Right atrium auricular region (tissue), 2 donors: ENCODE results near the gene PTRHD1. TPM values are rescaled to one million over a fixed set of nuclear protein-coding genes. Genes with fewer than 3 reads are reported as not detected.

Source experiments
- DNase-seq: peaks from one replicate; pipeline ENCODE4 v3.0.0-alpha.2; 2019; ENCODE audit warnings: low spot score
- H3K27ac ChIP-seq, 2 donors: fragments of 200-600 bp; sonication (generic); 1 replicate in 1 of 2; 2 replicates in 1 of 2; pipeline ENCODE4 v1.5.1; 2016 to 2019
- H3K27me3 ChIP-seq, 2 donors: fragments of 200-600 bp; sonication (generic); one replicate each; pipeline versions ENCODE4 v1.5.1 to v1.6.0; 2017 to 2019
- H3K36me3 ChIP-seq: fragments of 200-600 bp; sonication (generic); one replicate; pipeline ENCODE4 v1.5.1; 2016
- H3K4me1 ChIP-seq, 2 donors: fragments of 200-600 bp; sonication (generic); one replicate each; pipeline versions ENCODE4 v1.5.1 to v1.6.0; 2017 to 2019
- H3K4me3 ChIP-seq, 2 donors: fragments of 200-600 bp; sonication (generic); 1 replicate in 1 of 2; 2 replicates in 1 of 2; pipeline ENCODE4 v1.5.1; 2017 to 2019; ENCODE audit warnings: mild to moderate bottlenecking in 1 of 2, moderate library complexity in 1 of 2
- H3K9me3 ChIP-seq, 2 donors: fragments of 200-600 bp; sonication (generic); one replicate each; pipeline ENCODE4 v1.5.1; 2019
- total RNA-seq, 2 donors: library from RNA; depleted of rRNA; stranded (reverse); fragments of >200 nt; gene quantifications; one replicate each; pipeline ENCODE4 v1.1.0, GENCODE V29; 2016
- TF ChIP-seq, protein P1 (sequence below), 2 donors: fragments of 200-600 bp; sonication (generic); IDR thresholded peaks; one replicate each; pipeline ENCODE4 v1.5.1; 2019; ENCODE audit warnings: antibody characterized with exemption in 2 of 2

PTRHD1 gene
- total RNA-seq, 2 donors from 2014 or later = 12.8 to 17.7 TPM

DNA sequence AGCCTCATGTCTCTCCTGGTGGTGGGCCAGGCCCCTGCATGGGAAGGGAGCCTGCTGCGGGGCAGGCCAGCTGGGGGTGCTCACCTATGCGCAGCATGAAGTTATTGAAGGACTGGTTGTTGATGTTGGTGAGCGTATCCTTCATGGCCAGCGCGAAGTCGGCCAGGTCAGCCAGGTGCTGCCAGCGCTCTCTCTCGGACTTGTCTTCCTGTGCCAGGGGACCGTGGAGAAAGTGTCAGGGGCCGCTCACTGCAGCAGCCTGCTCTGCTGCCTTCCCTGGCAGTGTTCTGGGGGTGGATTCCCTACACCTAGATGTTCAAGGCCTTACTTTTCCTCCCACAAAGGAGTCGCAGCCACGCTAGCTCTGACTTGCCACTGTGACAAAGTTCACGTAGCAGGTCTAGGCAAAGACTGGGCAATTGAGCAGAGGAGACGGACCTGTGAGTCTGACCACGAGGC lies 28.3 kb upstream of the PTRHD1 start:
- H3K27ac ChIP-seq = no peak overlapping the region
- H3K27me3 ChIP-seq = no peaks in the 10 kb centered on the region
- H3K36me3 ChIP-seq = peaks cover 10% of the 10 kb centered on the region
- peaks cover 0 to 4% of the 10 kb centered on the region in 2 donors for H3K4me1 ChIP-seq
- no peak overlapping the region for H3K4me3 ChIP-seq
- no peaks in the 10 kb centered on the region for H3K9me3 ChIP-seq
- TF ChIP-seq, protein P1, sequence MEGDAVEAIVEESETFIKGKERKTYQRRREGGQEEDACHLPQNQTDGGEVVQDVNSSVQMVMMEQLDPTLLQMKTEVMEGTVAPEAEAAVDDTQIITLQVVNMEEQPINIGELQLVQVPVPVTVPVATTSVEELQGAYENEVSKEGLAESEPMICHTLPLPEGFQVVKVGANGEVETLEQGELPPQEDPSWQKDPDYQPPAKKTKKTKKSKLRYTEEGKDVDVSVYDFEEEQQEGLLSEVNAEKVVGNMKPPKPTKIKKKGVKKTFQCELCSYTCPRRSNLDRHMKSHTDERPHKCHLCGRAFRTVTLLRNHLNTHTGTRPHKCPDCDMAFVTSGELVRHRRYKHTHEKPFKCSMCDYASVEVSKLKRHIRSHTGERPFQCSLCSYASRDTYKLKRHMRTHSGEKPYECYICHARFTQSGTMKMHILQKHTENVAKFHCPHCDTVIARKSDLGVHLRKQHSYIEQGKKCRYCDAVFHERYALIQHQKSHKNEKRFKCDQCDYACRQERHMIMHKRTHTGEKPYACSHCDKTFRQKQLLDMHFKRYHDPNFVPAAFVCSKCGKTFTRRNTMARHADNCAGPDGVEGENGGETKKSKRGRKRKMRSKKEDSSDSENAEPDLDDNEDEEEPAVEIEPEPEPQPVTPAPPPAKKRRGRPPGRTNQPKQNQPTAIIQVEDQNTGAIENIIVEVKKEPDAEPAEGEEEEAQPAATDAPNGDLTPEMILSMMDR (IDR thresholded peaks at IDR 0.05) = no peak
- DNase-seq = peak; percentile 42

DNA sequence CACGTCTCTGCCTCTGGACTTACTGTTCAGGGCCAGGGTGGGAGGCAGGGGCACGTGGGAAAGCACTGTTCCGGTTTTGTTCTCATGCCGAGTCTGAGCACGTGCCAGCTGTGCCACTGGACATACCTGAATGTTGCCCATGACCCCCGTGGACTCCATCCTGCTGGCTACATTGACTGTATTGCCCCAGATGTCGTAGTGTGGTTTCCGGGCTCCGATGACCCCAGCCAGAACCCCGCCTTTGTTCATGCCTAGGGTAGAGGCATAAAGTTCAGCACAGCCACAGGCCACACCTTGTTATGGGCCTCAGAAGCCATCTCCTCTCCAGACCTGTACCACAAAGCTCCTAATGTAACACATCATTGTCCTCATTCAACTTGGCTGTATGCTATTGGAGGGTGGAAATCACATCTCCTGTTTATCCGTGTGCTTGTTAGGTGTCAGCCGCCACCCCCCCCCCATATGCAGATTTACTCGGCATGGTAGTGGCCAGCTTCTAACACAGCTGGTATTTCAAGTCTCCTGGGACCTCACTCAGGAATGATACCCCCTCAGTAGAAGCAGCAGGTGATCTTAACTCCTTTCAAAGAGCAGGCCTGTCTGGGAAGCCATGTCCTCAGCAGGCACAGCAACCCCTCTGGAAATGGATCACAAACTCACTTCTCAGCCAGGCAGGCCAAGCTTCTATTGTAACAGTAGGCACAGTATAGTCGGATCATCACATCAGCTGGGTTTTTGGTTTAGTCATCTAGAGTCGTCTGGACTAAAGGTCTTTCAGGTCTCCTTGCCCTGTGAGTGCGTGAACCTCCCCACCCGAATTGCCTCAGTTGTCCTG lies 27.6 kb upstream of the PTRHD1 start:
- TF ChIP-seq, protein P1 (IDR thresholded peaks at IDR 0.05) = no peak
- Histone ChIP-seq H3K36me3 (peaks cover 10% of the 10 kb centered on the region), H3K27me3 (no peaks in the 10 kb centered on the region), H3K9me3 (no peaks in the 10 kb centered on the region), H3K4me3 (no peak overlapping the region), H3K27ac (no peak overlapping the region), H3K4me1 (peaks cover 0 to 4% of the 10 kb centered on the region in 2 donors)
- DNase-seq = peak; percentile 55

DNA sequence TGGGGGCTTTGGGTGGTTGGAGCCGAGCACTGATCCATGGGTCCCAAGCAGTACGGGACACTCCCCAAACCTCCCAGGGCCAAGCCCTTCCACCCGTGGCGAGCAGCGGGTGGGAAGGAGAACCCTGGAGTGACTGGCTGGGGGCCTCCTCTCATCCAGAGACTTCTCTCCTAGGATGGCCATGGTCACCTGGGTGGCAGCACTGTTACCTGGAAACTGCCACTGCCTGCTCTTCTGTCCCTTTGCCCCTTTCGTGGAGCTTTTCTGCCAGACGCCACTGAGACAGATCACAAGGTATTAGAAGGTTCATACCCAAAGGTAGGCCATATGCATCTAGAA lies 27.0 kb upstream of the PTRHD1 start:
- Histone ChIP-seq H3K27ac (no peak overlapping the region), H3K4me3 (no peak overlapping the region), H3K36me3 (peaks cover 10% of the 10 kb centered on the region), H3K4me1 (peaks cover 0 to 4% of the 10 kb centered on the region in 2 donors), H3K9me3 (no peaks in the 10 kb centered on the region), H3K27me3 (no peaks in the 10 kb centered on the region)
- DNase-seq = peak; percentile 50
- TF ChIP-seq, protein P1 (IDR thresholded peaks at IDR 0.05) = no peak

DNA sequence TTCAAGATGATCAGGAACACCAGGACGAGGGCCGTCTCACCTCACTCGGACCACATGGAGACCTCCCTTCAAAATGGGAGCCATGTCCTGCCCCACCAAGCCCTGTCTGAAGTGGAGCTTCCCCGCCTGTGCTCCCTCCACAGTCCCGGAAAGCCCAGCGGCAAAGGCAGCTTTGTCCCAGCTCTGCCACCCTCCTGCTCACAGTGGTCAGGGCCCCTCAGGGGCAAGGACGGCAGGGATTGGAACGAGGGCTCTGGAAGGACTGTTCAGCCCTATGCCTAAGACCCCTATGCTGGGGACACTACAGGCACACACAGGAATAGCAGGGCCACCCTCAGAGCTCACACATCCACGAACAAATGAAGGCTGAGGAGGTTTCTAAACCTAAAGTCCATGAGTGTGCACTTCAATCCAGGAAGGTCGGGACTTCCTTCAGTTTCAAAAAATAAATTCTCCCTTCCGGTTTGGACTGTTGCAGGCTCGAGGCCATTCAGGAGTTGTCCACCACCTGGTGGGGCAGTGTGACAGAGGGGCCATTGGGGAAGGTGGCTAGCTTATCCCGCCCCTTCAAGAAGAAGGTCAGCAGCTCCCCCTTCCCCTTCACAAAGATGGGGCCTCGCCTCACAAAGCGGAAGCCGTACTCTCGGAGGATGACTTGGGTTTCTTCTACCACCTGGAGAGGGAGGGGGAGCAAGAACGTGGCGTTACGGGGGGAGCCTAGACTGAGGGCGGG lies 26.4 kb upstream of the PTRHD1 start:
- Histone ChIP-seq H3K4me3 (no peak overlapping the region), H3K27ac (no peak overlapping the region), H3K4me1 (peaks cover 0 to 4% of the 10 kb centered on the region in 2 donors), H3K36me3 (peaks cover 10% of the 10 kb centered on the region), H3K9me3 (no peaks in the 10 kb centered on the region), H3K27me3 (no peaks in the 10 kb centered on the region)
- TF ChIP-seq, protein P1 (IDR thresholded peaks at IDR 0.05) = no peak
- DNase-seq = peak; percentile 46

DNA sequence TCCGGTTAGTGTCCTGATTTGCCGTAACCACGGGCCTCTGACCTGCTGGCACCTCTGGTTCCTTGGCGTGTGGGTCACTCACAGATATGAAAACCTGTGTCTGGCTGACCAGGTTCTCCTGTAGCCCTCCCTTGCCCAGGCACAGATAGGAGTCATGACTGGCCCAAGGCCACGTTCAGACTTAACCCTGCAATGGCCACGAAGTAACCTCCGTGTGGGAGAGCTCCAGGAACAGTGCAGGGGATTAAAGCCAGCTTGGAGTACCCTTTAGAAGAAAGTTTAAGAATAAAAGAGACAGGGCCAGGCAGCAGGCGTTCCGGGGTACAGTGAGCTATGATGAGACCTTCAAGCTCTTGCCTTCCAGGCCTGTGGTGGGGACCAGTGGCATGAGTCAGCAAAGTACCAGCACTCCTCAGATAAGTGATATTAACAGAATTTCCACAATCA lies 25.6 kb upstream of the PTRHD1 start:
- H3K9me3 ChIP-seq = no peaks in the 10 kb centered on the region
- peak; percentile 49 for DNase-seq
- H3K27me3 ChIP-seq = no peaks in the 10 kb centered on the region
- H3K4me3 ChIP-seq = no peak overlapping the region
- H3K36me3 ChIP-seq = peaks cover 10% of the 10 kb centered on the region
- TF ChIP-seq, protein P1 (IDR thresholded peaks at IDR 0.05) = no peak
- H3K4me1 ChIP-seq = peaks cover 0 to 4% of the 10 kb centered on the region in 2 donors
- H3K27ac ChIP-seq = no peak overlapping the region
